ELF-1 (cell line): ENCODE results near the gene OR4L1.
"Not testable (repeated sequence)": the region's sequence is repeated elsewhere in the genome, so short reads cannot be mapped to it uniquely, and the experiment has no call there.

ENCODE experiments used
- DNase-seq: peaks from one replicate; pipeline ENCODE4 v3.0.0-alpha.2; 2016; ENCODE audit warnings: low read depth, low spot score

The OR4L1 gene

DNA sequence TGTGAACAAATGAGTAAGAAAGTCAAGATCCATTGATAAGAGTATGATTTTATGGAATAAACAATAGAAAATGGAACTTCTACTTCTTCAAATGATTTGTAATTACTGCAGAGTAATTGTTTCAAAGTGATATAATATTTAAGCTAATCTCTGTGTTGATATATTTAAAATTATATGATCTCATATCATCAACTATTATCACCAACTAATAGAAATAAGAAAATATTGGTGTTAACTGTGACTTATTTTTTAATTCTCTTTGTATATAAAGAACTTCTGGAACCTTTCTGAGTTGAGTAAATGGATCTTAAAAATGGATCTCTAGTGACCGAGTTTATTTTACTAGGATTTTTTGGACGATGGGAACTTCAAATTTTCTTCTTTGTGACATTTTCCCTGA lies at the start of gene OR4L1:
OR4L1 (plus strand) TSS at position 301 of the 400 bp plus-strand sequence; CDS start at position 301, 0 bp downstream.
- DNase-seq: no peak

DNA sequence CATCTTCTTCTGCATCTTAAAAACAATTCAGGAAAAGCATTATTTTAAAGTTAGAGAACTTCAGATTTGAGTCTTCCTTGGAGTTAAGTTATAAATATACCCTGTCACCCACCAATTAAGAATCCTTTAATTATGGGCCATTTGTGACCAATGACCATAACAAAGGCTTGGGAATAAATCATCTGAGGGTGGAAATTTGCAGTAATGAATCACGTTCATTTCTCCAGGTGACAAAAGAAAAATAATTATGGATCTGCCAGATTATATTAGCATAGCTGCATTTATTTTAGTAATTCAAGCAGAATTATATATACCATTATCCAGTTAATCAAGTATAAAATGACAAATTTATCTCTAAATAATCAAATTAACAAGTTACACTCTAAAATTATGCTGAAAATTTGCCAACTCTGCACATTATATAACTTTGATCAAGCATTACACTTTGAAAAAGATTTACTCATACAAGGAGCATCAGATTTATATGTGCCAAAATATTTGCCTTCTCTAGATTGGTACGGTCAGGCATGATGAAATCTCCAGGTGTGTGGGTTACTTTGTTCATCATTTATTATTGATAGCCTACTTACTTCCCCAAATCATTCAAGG lies 40.5 kb upstream of the OR4L1 start, which contains the start of gene OR4K14:
OR4K14 (minus strand) TSS at position 51 of the 609 bp plus-strand sequence. CDS start 4,114 bp downstream, outside the sequence.
- DNase-seq: no peak

DNA sequence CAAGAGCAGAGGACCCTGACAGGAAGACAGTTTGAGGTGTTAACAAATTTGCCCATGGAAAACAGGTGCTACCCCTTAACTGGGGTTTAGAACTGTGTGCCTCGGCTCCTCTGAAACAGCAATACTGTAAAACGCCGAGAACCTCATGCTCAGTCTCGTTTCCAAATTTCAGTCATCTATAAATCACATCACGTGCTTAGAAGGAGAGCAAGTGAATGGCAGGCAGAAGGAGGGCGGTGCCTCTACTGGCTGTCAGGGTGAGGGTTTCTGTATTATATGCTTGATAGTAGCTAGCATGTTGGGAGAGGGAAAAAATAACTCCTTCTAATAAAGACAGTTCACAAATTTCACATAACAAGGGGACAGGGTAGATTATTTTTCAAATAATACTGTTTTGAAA lies 28.8 kb upstream of the OR4L1 start:
- DNase-seq: no peak

DNA sequence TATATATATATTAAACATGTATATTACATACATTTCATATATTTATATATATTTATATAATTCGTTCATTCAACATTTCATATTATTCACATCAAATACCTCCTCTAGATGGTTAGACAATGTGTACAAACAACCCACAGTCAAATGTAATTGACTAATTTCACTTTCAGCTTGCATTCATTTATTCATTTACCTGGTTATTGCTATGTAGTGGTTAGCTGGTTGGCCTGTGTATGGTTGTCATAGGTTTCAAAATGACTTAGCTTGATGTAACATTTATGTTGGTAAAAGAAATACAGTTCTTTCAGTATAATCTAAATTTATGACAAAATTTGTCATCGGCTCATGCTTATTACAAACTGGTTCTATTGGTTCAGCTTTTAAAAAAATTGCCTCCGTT lies 24.4 kb upstream of the OR4L1 start:
- no peak for DNase-seq

DNA sequence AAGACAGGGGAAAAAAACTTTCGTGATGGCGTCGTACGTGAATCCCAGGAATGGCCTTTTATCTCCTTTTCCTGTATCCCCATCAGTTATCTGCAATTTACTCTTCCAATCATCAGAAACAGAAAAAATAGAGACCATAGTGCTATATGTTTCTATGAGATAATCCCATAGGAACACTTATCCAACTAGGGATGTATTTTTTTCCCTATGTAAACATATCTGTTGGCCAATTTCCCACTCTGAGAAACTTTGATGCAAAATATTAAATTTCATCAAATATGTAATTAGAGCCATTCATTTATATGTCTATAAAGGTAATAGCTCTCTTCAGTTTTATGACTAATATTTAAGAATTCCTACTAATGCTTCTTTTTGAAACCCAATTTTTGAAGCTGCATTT lies 23.9 kb upstream of the OR4L1 start, which contains the start of gene OR4K13:
OR4K13 (minus strand) TSS at position 101 of the 400 bp plus-strand sequence. CDS start 1,280 bp downstream, outside the sequence.
- no peak for DNase-seq

- DNase-seq: no peak
Observed at GRCh38 chr14:20044243-20044642, 15.6 kb upstream of the OR4L1 start.

- no peak for DNase-seq
Observed at GRCh38 chr14:20048202-20048601, 11.6 kb upstream of the OR4L1 start.

DNA sequence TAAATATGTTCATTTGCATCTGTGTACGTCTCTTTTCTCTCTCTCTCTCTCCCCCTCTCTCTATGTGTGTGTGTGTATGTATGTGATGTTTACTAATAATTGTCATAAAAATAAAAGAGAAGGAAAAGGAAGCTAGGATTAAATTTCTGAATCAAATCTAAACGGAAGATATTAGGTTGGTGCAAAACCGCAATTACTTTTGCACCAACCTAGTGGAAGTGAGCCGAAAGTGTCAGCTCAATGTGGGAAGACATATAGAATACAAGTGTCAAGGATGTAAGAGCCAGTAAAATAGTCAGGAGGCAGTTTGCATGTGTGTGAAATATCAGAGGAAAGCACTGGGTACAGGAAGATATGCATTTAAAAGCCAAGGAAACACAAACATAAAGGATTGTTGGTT lies 32.2 kb downstream of the OR4L1 start:
- no peak for DNase-seq

- no peak for DNase-seq
Observed at GRCh38 chr14:20093442-20093841, 33.6 kb downstream of the OR4L1 start.

GRCh38 chr14:20098926-20099770 lies 39.3 kb downstream of the OR4L1 start:
- not testable (repeated sequence) for DNase-seq

DNA sequence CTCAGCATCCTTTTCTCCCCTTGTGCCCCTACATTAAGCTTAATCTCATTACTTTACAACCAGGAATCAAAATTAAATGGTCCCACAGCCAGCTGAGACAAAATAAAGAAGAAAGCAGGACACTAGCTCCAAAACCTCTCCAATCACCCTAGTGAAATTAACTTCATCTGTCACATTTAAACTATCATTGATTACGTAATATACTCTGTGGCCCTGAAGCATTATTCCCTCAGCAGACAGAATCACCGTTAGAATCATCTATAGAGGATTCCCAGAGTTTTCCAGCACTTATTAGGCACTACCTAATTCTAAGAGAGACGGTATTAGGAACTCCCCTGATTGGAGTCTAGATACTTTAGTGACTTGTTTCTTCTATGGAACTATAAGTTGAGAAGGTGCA lies 50.6 kb downstream of the OR4L1 start, which contains the start of gene OR4K17:
OR4K17 (plus strand) TSS at position 302 of the 400 bp plus-strand sequence. CDS start 6,761 bp downstream, outside the sequence.
- DNase-seq: no peak
